GM21526 (cell line): ENCODE data around the gene PINK1.

ENCODE experiments used
- ATAC-seq: cut with Tn5 transposase; IDR thresholded peaks from one replicate; pipeline ENCODE4 v1.9.1; 2021; ENCODE audit warnings: moderate library complexity; ENCODE audit not compliant: unreplicated experiment, low FRiP score

Gene PINK1

DNA sequence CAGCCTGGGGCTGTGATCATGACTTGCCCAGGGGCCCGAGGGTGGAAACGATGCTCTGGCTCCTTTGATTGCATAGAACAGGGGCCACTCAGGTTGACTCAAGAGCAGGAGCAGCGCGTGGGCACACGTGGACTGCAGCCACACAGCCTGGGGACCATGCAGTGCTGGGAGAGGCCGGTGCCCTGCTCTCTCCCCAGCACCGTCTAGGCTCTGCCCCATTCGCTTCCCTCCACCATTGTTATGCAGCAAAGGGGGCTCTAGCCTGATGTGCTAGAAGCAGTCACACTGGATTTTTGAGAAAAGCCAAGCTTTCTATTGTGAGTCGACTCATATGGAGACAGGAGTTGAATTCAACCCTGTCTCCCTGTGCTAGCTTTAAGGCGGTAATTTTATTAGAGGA, 8.7 kb downstream of the PINK1 start:
- ATAC-seq, result no peak

- ATAC-seq, result no peak
Measured at GRCh38 chr1:20643080-20643479, 9.8 kb downstream of the PINK1 start.

- ATAC-seq, result no peak
Measured at GRCh38 chr1:20644416-20644815, 11.2 kb downstream of the PINK1 start.

- no peak for ATAC-seq
Measured at GRCh38 chr1:20645414-20645813, 12.2 kb downstream of the PINK1 start.

- ATAC-seq, result no peak
Measured at GRCh38 chr1:20648438-20648837, 15.2 kb downstream of the PINK1 start.

- no peak for ATAC-seq
Measured at GRCh38 chr1:20648946-20649345, 15.7 kb downstream of the PINK1 start.

GRCh38 chr1:20652300-20652699, 19.0 kb downstream of the PINK1 start:
- ATAC-seq, result no peak

DNA sequence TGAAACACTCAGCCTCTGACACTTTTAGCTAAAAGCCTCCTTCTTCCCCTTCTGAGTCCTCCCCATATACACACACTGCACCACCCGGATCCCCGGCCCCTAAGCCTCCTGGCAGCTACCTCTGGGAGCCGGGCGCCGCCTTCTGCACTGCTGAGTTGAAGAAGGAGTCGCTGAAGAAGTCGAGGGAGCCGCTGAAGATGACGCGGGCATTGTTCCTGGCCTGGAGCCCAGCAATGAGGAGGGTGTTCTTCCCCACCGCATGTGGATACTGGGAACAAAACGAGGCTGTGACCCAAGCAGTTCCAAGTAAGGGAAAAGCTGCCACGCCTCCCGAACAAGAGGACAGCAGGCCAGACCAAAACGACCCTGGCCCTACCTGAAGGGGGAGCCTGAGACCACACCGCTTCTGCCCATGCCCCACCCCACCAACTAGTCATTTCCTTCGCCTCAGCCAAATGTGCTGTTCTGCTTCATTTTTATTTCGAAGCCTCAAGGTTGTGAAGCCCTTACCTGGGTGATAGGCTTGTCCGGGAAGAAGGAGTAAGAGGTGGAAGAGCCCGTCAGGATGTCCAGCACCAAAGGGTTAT, 20.9 kb downstream of the PINK1 start:
- ATAC-seq, result no peak

DNA sequence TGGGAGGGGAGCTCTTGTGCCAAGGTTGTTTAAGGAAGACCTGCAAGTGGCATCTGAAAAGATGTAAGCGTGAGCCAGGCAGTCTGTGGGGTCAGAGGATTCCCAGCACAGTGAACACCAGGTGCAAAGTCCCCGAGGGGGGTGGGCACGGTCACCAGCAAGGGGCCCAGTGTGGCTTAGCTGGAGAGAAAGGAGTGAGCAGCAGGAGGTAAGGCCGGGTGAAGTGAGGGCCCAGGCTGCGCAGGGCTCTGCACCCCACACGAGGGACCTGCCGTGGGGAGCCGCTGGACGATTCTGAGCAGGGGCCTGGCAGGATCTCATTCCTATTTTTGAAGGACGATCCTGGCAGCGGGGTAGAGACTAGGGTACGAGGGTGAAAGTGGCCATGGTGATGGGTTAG, 23.8 kb downstream of the PINK1 start:
- no peak for ATAC-seq

DNA sequence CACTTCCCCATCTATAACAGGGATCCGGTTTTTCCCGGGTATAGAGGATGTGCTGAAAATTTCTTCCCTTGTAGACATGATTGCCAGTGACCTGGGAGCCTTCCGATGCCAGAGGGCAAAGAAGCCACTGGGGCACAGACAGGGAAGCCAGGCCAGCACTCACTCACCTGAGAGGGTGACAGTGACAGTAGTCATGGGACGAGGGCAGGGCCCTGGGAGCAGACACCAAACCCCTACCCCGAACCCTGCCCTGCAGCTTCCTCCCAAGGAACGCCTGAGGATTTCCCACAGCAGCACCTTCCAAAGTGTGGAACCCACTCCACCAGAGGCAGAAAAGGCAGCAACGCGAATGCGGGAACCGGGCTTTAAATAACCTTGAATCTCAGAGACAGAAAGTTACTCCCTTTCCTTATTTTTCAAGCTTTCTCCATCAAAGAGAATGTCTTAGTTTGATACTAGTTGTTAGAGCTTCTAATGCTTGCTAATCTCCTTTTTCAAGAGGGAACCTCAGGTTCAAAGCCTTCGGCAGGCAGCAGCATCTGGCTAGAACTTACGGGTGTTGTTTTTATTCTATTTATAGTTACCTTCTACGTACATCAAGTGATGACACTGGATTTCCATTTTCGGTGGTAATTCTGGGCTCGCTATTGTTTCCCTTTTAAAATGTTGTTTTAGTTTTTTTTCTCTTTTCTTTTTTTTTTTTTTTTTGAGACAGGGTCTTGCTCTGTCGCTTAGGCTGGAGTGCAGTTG, 25.1 kb downstream of the PINK1 start:
- no peak for ATAC-seq

- no peak for ATAC-seq
Measured at GRCh38 chr1:20660363-20660762, 27.1 kb downstream of the PINK1 start.

GRCh38 chr1:20660847-20661206, 27.6 kb downstream of the PINK1 start:
- no peak for ATAC-seq

GRCh38 chr1:20661207-20662109, 28.2 kb downstream of the PINK1 start, which contains the start of gene DDOST:
DDOST (minus strand) TSS chr1:20661369; CDS start chr1:20661350, 19 bp downstream.
- ATAC-seq, result peak; percentile 88

DNA sequence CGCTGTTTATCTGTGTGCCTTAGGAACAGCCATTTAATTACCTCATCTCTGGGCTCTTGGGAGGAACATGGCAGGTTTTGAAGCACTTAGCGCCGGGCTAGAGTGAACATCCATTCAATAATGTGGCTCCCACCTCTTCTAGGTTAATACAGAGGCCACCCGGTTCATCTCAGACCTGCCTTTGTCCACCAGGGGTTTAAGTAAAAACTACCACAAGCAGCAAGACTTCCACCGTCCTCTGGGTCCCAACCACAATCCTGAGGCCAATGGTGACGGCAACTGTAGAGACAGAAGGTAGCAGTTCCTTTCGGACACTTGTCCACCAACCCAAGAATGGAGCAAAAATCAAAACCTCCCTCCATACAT, 28.8 kb downstream of the PINK1 start:
- ATAC-seq, result no peak

GRCh38 chr1:20663365-20663764, 30.1 kb downstream of the PINK1 start:
- no peak for ATAC-seq

- no peak for ATAC-seq
Measured at GRCh38 chr1:20663969-20664715, 30.9 kb downstream of the PINK1 start.

- ATAC-seq, result no peak
Measured at GRCh38 chr1:20665726-20666125, 32.5 kb downstream of the PINK1 start.

DNA sequence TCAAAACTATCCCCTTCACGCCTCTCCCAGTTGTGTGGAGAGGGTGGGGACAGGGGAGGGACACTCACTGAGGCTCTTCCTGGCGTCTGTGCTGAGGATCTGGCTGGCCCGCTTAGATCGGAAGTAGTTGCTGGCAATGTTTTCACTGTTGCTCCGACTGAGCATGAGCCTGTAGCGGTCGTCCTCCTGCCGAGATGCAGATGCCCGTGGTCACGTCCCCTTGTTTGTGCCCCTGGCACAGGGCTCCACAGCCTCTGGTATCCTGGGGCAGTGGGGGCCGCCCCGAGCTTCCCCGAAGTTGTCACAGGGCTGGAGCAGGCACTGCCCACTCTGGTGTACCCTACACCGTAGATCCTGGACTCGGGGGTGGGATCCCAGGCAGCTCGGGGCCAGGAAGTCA, 32.9 kb downstream of the PINK1 start:
- no peak for ATAC-seq

DNA sequence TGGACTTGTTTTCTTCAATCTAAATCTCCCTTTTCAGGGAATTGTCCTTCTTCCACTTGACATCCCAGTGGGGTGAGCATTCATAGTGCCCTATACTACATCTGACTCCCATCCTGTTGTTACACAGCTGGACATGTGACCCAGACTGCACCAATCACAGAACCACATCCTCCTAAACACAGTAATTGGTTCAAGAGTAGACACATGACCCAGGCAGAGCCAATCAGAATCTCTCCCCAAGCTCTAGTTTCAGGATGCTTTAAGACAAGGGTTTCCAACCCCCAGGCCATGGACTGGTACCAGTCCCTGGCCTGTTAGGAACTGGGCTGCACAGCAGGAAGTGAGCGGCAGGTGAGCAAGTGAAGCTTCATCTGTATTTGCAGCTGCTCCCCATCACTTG, 33.5 kb downstream of the PINK1 start:
- no peak for ATAC-seq

- ATAC-seq, result no peak
Measured at GRCh38 chr1:20668581-20668980, 35.3 kb downstream of the PINK1 start.

GRCh38 chr1:20670936-20671335, 37.7 kb downstream of the PINK1 start:
- ATAC-seq, result no peak
